Stimulated activated CD4-positive, alpha-beta T cell treated with anti-CD3 and anti-CD28 coated beads, Interleukin-1b, Interleukin-23, amount 100 ng/mL, for 24 hours (primary cell): ENCODE results near the gene TFAP2D.

Experiments
- DNase-seq, 4 experiments: peaks; one replicate each; pipeline ENCODE4 v3.0.0-alpha.2; 2020; ENCODE audit warnings: low read depth in 4 of 4, low spot score in 1 of 4

The TFAP2D gene

GRCh38 chr6:50713226-50713625 is at the start of gene TFAP2D:
TSS of gene TFAP2D (plus strand) at chr6:50713526. CDS start at chr6:50714056, 530 bp downstream.
- DNase-seq = no peak

GRCh38 chr6:50663806-50664205 is 49.5 kb upstream of the TFAP2D start:
- no peak for DNase-seq

GRCh38 chr6:50666089-50666488 is 47.2 kb upstream of the TFAP2D start:
- DNase-seq = no peak

- no peak for DNase-seq
These were observed 32.0 kb upstream of the TFAP2D start for GRCh38 chr6:50681213-50681824.

- DNase-seq = no peak
These were observed 24.1 kb upstream of the TFAP2D start for GRCh38 chr6:50689210-50689609.

GRCh38 chr6:50691814-50692495 is 21.4 kb upstream of the TFAP2D start:
- no peak for DNase-seq

GRCh38 chr6:50698546-50698945 is 14.8 kb upstream of the TFAP2D start:
- DNase-seq = no peak

GRCh38 chr6:50699051-50699775 is 14.1 kb upstream of the TFAP2D start:
- no peak for DNase-seq

- DNase-seq = no peak
These were observed 6.8 kb upstream of the TFAP2D start for GRCh38 chr6:50706575-50706974.

GRCh38 chr6:50707191-50707590 is 6.1 kb upstream of the TFAP2D start:
- no peak for DNase-seq

GRCh38 chr6:50707652-50708300 is 5.5 kb upstream of the TFAP2D start:
- no peak for DNase-seq

GRCh38 chr6:50708664-50709365 is 4.5 kb upstream of the TFAP2D start:
- no peak for DNase-seq

- no peak for DNase-seq
These were observed 4.0 kb upstream of the TFAP2D start for GRCh38 chr6:50709366-50709734.

GRCh38 chr6:50711686-50712085 is 1.6 kb upstream of the TFAP2D start:
- DNase-seq = no peak

- DNase-seq = no peak
These were observed 1.0 kb upstream of the TFAP2D start for GRCh38 chr6:50712291-50712690.

- no peak for DNase-seq
These were observed 706 bp downstream of the TFAP2D start for GRCh38 chr6:50713977-50714486.

GRCh38 chr6:50714487-50715379 is 1.4 kb downstream of the TFAP2D start:
- DNase-seq = no peak

GRCh38 chr6:50716899-50717509 is 3.7 kb downstream of the TFAP2D start:
- DNase-seq = no peak

- DNase-seq = no peak
These were observed 4.6 kb downstream of the TFAP2D start for GRCh38 chr6:50717734-50718457.
